WI38 (cell line): ENCODE measurements around the gene LBHD1.

Experiments
- H3K4me3 ChIP-seq: 2 replicates; pipeline ENCODE4 v1.5.1; 2011; ENCODE audit warnings: low read depth, mild to moderate bottlenecking, control low read depth, low read length
- CTCF ChIP-seq: IDR thresholded peaks from 2 replicates; pipeline ENCODE4 v1.5.1; 2012; ENCODE audit warnings: low read depth, mild to moderate bottlenecking, control low read depth, low read length

The LBHD1 gene

GRCh38 chr11:62671608-62672389 is at the start of gene LBHD1, which contains the start of gene UQCC3:
TSS of gene LBHD1 (minus strand) at chr11:62672267. CDS start at chr11:62670031, 2,236 bp downstream.
TSS of gene UQCC3 (plus strand) at chr11:62671673. CDS start at chr11:62671746, 73 bp downstream.
- H3K4me3 ChIP-seq, result peak within 1 kb of the TSS; percentile 75
- no peak for TF ChIP-seq CTCF

GRCh38 chr11:62719302-62719978 is 47.4 kb upstream of the LBHD1 start:
- TF ChIP-seq CTCF, result no peak
- no peak overlapping the region for H3K4me3 ChIP-seq

- TF ChIP-seq CTCF, result no peak
- H3K4me3 ChIP-seq, result no peak overlapping the region
These were observed 44.7 kb upstream of the LBHD1 start for GRCh38 chr11:62716816-62717215.

- H3K4me3 ChIP-seq, result no peak overlapping the region
- no peak for TF ChIP-seq CTCF
These were observed 44.1 kb upstream of the LBHD1 start for GRCh38 chr11:62716206-62716605.

GRCh38 chr11:62715150-62716130 is 43.4 kb upstream of the LBHD1 start:
- TF ChIP-seq CTCF, result no peak
- H3K4me3 ChIP-seq, result no peak overlapping the region

GRCh38 chr11:62713343-62713742 is 41.3 kb upstream of the LBHD1 start:
- TF ChIP-seq CTCF, result no peak
- no peak overlapping the region for H3K4me3 ChIP-seq
